ENCODE data around the gene SLC2A9. TPM values are rescaled to one million over a fixed set of nuclear protein-coding genes. Genes with fewer than 3 reads are reported as not detected.

SLC2A9 gene
- total and polyA plus RNA-seq, 2 donors (not counting 1 experiment from before 2014, with no cell fraction given), result 2.3 to 3.9 TPM

DNA sequence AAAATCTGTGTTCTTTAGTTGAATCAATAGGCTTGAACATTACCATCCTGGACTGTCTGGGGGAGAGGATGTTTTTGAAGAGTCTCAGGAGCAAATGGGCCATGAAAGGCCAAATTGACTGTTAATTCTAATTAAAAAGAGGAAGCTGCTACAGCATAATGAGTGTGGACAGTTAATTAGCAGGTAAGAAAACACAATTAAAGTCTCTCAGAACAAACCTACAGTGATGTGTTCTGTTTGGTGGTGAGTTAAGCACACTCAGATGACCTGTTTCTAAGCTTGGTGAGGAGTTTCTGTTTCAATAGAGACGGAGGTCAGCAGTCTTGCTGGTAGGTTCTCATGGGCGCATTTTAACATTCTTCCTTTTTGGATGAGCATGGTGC is 171.8 kb downstream of the SLC2A9 start:
- TF ChIP-seq EZH2 (IDR thresholded peaks at IDR 0.05; ENCODE audit: low read length, missing control alignments) (no peak), CTCF (conservative IDR thresholded peaks at IDR 0.05 in 1 of 2, IDR thresholded peaks at IDR 0.05 in 1 of 2; ENCODE audit: low read depth in 1 of 2, low read length in 2 of 2) (no peak)
- Histone ChIP-seq H3K4me2 (ENCODE audit: extremely low read depth, insufficient read depth, low read length) (no peak overlapping the region), H3K9ac (ENCODE audit: insufficient read depth, low read length) (no peak overlapping the region), H3K36me3 (ENCODE audit: control insufficient read depth, insufficient read depth, low read length) (no peaks in the 10 kb centered on the region), H2AFZ (ENCODE audit: low read length) (no peak overlapping the region), H3K4me3 (replicated peaks in 1 of 4; ENCODE audit: control extremely low read depth in 1 of 4, insufficient read depth in 1 of 4, low read depth in 3 of 4, low read length in 4 of 4) (no peak overlapping the region), H3K9me3 (ENCODE audit: control insufficient read depth, insufficient read depth, low read depth, low read length) (no peaks in the 10 kb centered on the region), H4K20me1 (ENCODE audit: control insufficient read depth, extremely low read depth, insufficient read depth, low read length) (no peaks in the 10 kb centered on the region), H3K27ac (ENCODE audit: insufficient read depth, low read length) (no peak overlapping the region), H3K79me2 (ENCODE audit: control insufficient read depth, insufficient read depth, low read length) (no peaks in the 10 kb centered on the region), H3K27me3 (ENCODE audit: control insufficient read depth, insufficient read depth, low read length) (no peaks in the 10 kb centered on the region), H3K4me1 (ENCODE audit: control insufficient read depth, extremely low read depth, insufficient read depth, low read length) (no peaks in the 10 kb centered on the region)
- no peak for DNase-seq (ENCODE audit: low read depth in 2 of 2)

- no peaks in the 10 kb centered on the region for H3K9me3 ChIP-seq (ENCODE audit: control insufficient read depth, insufficient read depth, low read depth, low read length)
- H3K27me3 ChIP-seq (ENCODE audit: control insufficient read depth, insufficient read depth, low read length), result no peaks in the 10 kb centered on the region
- no peak overlapping the region for H3K4me3 ChIP-seq (replicated peaks in 1 of 4; ENCODE audit: control extremely low read depth in 1 of 4, insufficient read depth in 1 of 4, low read depth in 3 of 4, low read length in 4 of 4)
- H3K4me2 ChIP-seq (ENCODE audit: extremely low read depth, insufficient read depth, low read length), result no peak overlapping the region
- H3K27ac ChIP-seq (ENCODE audit: insufficient read depth, low read length), result no peak overlapping the region
- H3K9ac ChIP-seq (ENCODE audit: insufficient read depth, low read length), result no peak overlapping the region
- no peak for TF ChIP-seq EZH2 (IDR thresholded peaks at IDR 0.05; ENCODE audit: low read length, missing control alignments)
- TF ChIP-seq CTCF (conservative IDR thresholded peaks at IDR 0.05 in 1 of 2, IDR thresholded peaks at IDR 0.05 in 1 of 2; ENCODE audit: low read depth in 1 of 2, low read length in 2 of 2), result no peak
- DNase-seq (ENCODE audit: low read depth in 2 of 2), result no peak
- H3K79me2 ChIP-seq (ENCODE audit: control insufficient read depth, insufficient read depth, low read length), result no peaks in the 10 kb centered on the region
- no peak overlapping the region for H2AFZ ChIP-seq (ENCODE audit: low read length)
- H3K4me1 ChIP-seq (ENCODE audit: control insufficient read depth, extremely low read depth, insufficient read depth, low read length), result no peaks in the 10 kb centered on the region
- no peaks in the 10 kb centered on the region for H4K20me1 ChIP-seq (ENCODE audit: control insufficient read depth, extremely low read depth, insufficient read depth, low read length)
- H3K36me3 ChIP-seq (ENCODE audit: control insufficient read depth, insufficient read depth, low read length), result no peaks in the 10 kb centered on the region
Measured at GRCh38 chr4:9847968-9848748, 173.1 kb downstream of the SLC2A9 start.

DNA sequence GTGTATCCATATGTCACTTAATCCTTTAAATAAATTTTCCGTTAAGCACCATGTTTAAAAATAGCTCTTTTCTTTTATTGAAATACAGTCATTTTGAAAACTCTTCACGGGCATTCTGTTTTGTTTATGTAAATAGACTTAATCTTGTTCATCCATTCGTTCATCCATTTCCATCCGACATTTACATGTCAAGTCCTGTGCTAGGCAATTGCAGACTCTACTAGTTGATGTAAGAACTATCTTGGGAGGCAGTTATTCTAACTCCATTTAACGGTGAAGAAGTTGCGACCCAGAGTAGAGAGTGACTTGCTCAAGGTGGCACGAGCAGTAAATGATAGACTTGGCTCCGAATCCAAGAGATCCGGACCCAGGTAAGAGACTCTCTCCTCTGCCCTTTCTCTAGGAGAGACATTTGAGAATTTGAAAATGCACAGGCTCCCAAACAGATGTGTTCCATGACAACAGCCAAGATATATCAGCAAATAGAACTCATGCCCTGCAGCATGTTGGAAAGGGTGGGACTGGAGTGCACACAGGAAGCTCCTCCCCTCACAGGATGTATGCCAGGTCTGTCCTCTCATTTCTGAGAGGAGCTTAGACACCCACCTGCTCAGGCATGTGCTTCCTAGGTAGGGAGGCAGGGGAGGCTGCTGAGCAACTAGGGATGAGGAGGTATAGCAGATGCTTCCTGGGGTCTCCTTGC is 175.4 kb downstream of the SLC2A9 start:
- Histone ChIP-seq H3K4me1 (ENCODE audit: control insufficient read depth, extremely low read depth, insufficient read depth, low read length) (no peaks in the 10 kb centered on the region), H4K20me1 (ENCODE audit: control insufficient read depth, extremely low read depth, insufficient read depth, low read length) (no peaks in the 10 kb centered on the region), H3K9ac (ENCODE audit: insufficient read depth, low read length) (no peak overlapping the region), H3K27me3 (ENCODE audit: control insufficient read depth, insufficient read depth, low read length) (no peaks in the 10 kb centered on the region), H3K36me3 (ENCODE audit: control insufficient read depth, insufficient read depth, low read length) (no peaks in the 10 kb centered on the region), H3K9me3 (ENCODE audit: control insufficient read depth, insufficient read depth, low read depth, low read length) (no peaks in the 10 kb centered on the region), H2AFZ (ENCODE audit: low read length) (no peak overlapping the region), H3K79me2 (ENCODE audit: control insufficient read depth, insufficient read depth, low read length) (no peaks in the 10 kb centered on the region), H3K27ac (ENCODE audit: insufficient read depth, low read length) (no peak overlapping the region), H3K4me2 (ENCODE audit: extremely low read depth, insufficient read depth, low read length) (no peak overlapping the region), H3K4me3 (replicated peaks in 1 of 4; ENCODE audit: control extremely low read depth in 1 of 4, insufficient read depth in 1 of 4, low read depth in 3 of 4, low read length in 4 of 4) (no peak overlapping the region)
- TF ChIP-seq EZH2 (IDR thresholded peaks at IDR 0.05; ENCODE audit: low read length, missing control alignments), result no peak
- no peak for TF ChIP-seq CTCF (conservative IDR thresholded peaks at IDR 0.05 in 1 of 2, IDR thresholded peaks at IDR 0.05 in 1 of 2; ENCODE audit: low read depth in 1 of 2, low read length in 2 of 2)
- no peak for DNase-seq (ENCODE audit: low read depth in 2 of 2)
